Fibroblast of skin of right quadriceps (primary cell): ENCODE data around the gene ZRANB3.
A peak's percentile ranks its signal among the peaks of the same experiment; 100 is the strongest.

Experiments
- DNase-seq: peaks from one replicate; pipeline ENCODE4 v3.0.0-alpha.2; 2013

Gene ZRANB3

GRCh38 chr2:135238651-135239050, 292.4 kb downstream of the ZRANB3 start:
- DNase-seq, result no peak

GRCh38 chr2:135230150-135230549, 300.9 kb downstream of the ZRANB3 start:
- DNase-seq, result peak; percentile 8

GRCh38 chr2:135227386-135227785, 303.6 kb downstream of the ZRANB3 start:
- DNase-seq, result peak; percentile 50

- DNase-seq, result peak; percentile 71
Observed at GRCh38 chr2:135226961-135227360, 304.1 kb downstream of the ZRANB3 start.

GRCh38 chr2:135225781-135226180, 305.2 kb downstream of the ZRANB3 start:
- no peak for DNase-seq

GRCh38 chr2:135219226-135219625, 311.8 kb downstream of the ZRANB3 start:
- DNase-seq, result no peak

GRCh38 chr2:135218426-135218825, 312.6 kb downstream of the ZRANB3 start:
- DNase-seq, result no peak

GRCh38 chr2:135212757-135213156, 318.3 kb downstream of the ZRANB3 start:
- DNase-seq, result no peak

- peak; percentile 5 for DNase-seq
Observed at GRCh38 chr2:135208016-135208415, 323.0 kb downstream of the ZRANB3 start.

- DNase-seq, result no peak
Observed at GRCh38 chr2:135203944-135204343, 327.1 kb downstream of the ZRANB3 start.

GRCh38 chr2:135202751-135203150, 328.3 kb downstream of the ZRANB3 start:
- DNase-seq, result no peak

GRCh38 chr2:135198481-135198880, 332.5 kb downstream of the ZRANB3 start:
- DNase-seq, result no peak

GRCh38 chr2:135190799-135191198, 340.2 kb downstream of the ZRANB3 start:
- peak; percentile 8 for DNase-seq

GRCh38 chr2:135189148-135189547, 341.9 kb downstream of the ZRANB3 start:
- DNase-seq, result no peak

GRCh38 chr2:135187270-135187669, 343.7 kb downstream of the ZRANB3 start:
- DNase-seq, result no peak

GRCh38 chr2:135186054-135186453, 345.0 kb downstream of the ZRANB3 start:
- no peak for DNase-seq

GRCh38 chr2:135183822-135184221, 347.2 kb downstream of the ZRANB3 start:
- DNase-seq, result peak; percentile 27

GRCh38 chr2:135182601-135183000, 348.4 kb downstream of the ZRANB3 start:
- no peak for DNase-seq

- no peak for DNase-seq
Observed at GRCh38 chr2:135182190-135182589, 348.8 kb downstream of the ZRANB3 start.

GRCh38 chr2:135179689-135180088, 351.3 kb downstream of the ZRANB3 start:
- DNase-seq, result no peak

- no peak for DNase-seq
Observed at GRCh38 chr2:135175177-135175576, 355.8 kb downstream of the ZRANB3 start.

- no peak for DNase-seq
Observed at GRCh38 chr2:135174810-135175093, 356.3 kb downstream of the ZRANB3 start.

- DNase-seq, result no peak
Observed at GRCh38 chr2:135174049-135174809, 356.8 kb downstream of the ZRANB3 start.

GRCh38 chr2:135169900-135170753, 360.9 kb downstream of the ZRANB3 start:
- no peak for DNase-seq
